Nephron progenitor cell (in vitro differentiated cells): ENCODE measurements around the gene CR1.
A peak's percentile ranks its signal among the peaks of the same experiment; 100 is the strongest.
"Not testable (repeated sequence)": the region's sequence is repeated elsewhere in the genome, so short reads cannot be mapped to it uniquely, and the experiment has no call there.

Experiments
- DNase-seq: peaks from one replicate; pipeline ENCODE4 v3.0.0; 2021
- H3K27ac Mint-ChIP-seq: 2 replicates; pipeline ENCODE4 v1.8.0; 2021; ENCODE audit warnings: mild to moderate bottlenecking, moderate library complexity, mixed read lengths
- H3K27me3 Mint-ChIP-seq: 2 replicates; pipeline ENCODE4 v1.8.0; 2021; ENCODE audit warnings: mild to moderate bottlenecking, low read depth, mixed read lengths; ENCODE audit not compliant: poor library complexity
- H3K36me3 Mint-ChIP-seq: 2 replicates; pipeline ENCODE4 v1.8.0; 2021; ENCODE audit warnings: low read depth, mixed read lengths
- H3K4me1 Mint-ChIP-seq: 2 replicates; pipeline ENCODE4 v1.8.0; 2021; ENCODE audit warnings: mixed read lengths
- H3K4me3 Mint-ChIP-seq: 2 replicates; pipeline ENCODE4 v1.8.0; 2021; ENCODE audit warnings: mild to moderate bottlenecking, moderate library complexity, mixed read lengths
- H3K9me3 Mint-ChIP-seq: 2 replicates; pipeline ENCODE4 v1.8.0; 2021; ENCODE audit warnings: mild to moderate bottlenecking, moderate library complexity, mixed read lengths
- CTCF ChIP-seq: fragments of 200-600 bp; sonication (generic); IDR thresholded peaks from 2 replicates; pipeline ENCODE4 v1.5.0; 2021; ENCODE audit warnings: antibody characterized with exemption

The CR1 gene

GRCh38 chr1:207474210-207474609 is 21.7 kb upstream of the CR1 start:
- Mint-ChIP-seq H3K27me3 (peaks cover 24% of the 10 kb centered on the region), H3K9me3 (no peaks in the 10 kb centered on the region), H3K4me1 (no peaks in the 10 kb centered on the region), H3K27ac (no peak overlapping the region), H3K4me3 (no peak overlapping the region), H3K36me3 (no peaks in the 10 kb centered on the region)
- no peak for TF ChIP-seq CTCF
- no peak for DNase-seq

- Mint-ChIP-seq H3K27me3 (peaks cover 45% of the 10 kb centered on the region), H3K36me3 (no peaks in the 10 kb centered on the region), H3K4me3 (no peak overlapping the region), H3K4me1 (no peaks in the 10 kb centered on the region), H3K9me3 (no peaks in the 10 kb centered on the region), H3K27ac (no peak overlapping the region)
- no peak for DNase-seq
- TF ChIP-seq CTCF: no peak
Observed at GRCh38 chr1:207486198-207486597, 9.8 kb upstream of the CR1 start.

- H3K4me3 Mint-ChIP-seq: no peak overlapping the region
- H3K9me3 Mint-ChIP-seq: no peaks in the 10 kb centered on the region
- peaks cover 45% of the 10 kb centered on the region for H3K27me3 Mint-ChIP-seq
Observed at GRCh38 chr1:207487636-207488035, 8.3 kb upstream of the CR1 start.

GRCh38 chr1:207493212-207493611 is 2.7 kb upstream of the CR1 start:
- peaks cover 9% of the 10 kb centered on the region for H3K27me3 Mint-ChIP-seq
- no peak for TF ChIP-seq CTCF
- peaks cover 5% of the 10 kb centered on the region for H3K4me1 Mint-ChIP-seq
- H3K27ac Mint-ChIP-seq: no peak overlapping the region
- no peaks in the 10 kb centered on the region for H3K36me3 Mint-ChIP-seq
- no peak overlapping the region for H3K4me3 Mint-ChIP-seq
- H3K9me3 Mint-ChIP-seq: no peaks in the 10 kb centered on the region
- DNase-seq: no peak

More at GRCh38 chr1:207487636-207488035, 8.3 kb upstream of the CR1 start:
- H3K4me1 Mint-ChIP-seq: no peaks in the 10 kb centered on the region
- no peak overlapping the region for H3K27ac Mint-ChIP-seq
- DNase-seq: no peak
- no peaks in the 10 kb centered on the region for H3K36me3 Mint-ChIP-seq
- TF ChIP-seq CTCF: no peak

- H3K27ac Mint-ChIP-seq: no peak overlapping the region
- H3K36me3 Mint-ChIP-seq: no peaks in the 10 kb centered on the region
- H3K4me1 Mint-ChIP-seq: peaks cover 5% of the 10 kb centered on the region
- no peak for DNase-seq
- H3K9me3 Mint-ChIP-seq: no peaks in the 10 kb centered on the region
- no peak overlapping the region for H3K4me3 Mint-ChIP-seq
- TF ChIP-seq CTCF: no peak
- peaks cover 9% of the 10 kb centered on the region for H3K27me3 Mint-ChIP-seq
Observed at GRCh38 chr1:207494171-207494570, 1.8 kb upstream of the CR1 start.

GRCh38 chr1:207495281-207495680 is 676 bp upstream of the CR1 start:
- not testable (repeated sequence) for H3K27ac Mint-ChIP-seq, H3K9me3 Mint-ChIP-seq, DNase-seq, H3K36me3 Mint-ChIP-seq, H3K27me3 Mint-ChIP-seq, H3K4me1 Mint-ChIP-seq
- H3K4me3 Mint-ChIP-seq: peak overlapping the region; percentile 82

- DNase-seq: no peak
- Mint-ChIP-seq H3K27me3 (peaks cover 23% of the 10 kb centered on the region), H3K27ac (no peak overlapping the region), H3K36me3 (no peaks in the 10 kb centered on the region), H3K4me3 (no peak overlapping the region), H3K9me3 (no peaks in the 10 kb centered on the region), H3K4me1 (peaks cover 5% of the 10 kb centered on the region)
- no peak for TF ChIP-seq CTCF
Observed at GRCh38 chr1:207497941-207498340, 2.0 kb downstream of the CR1 start.
